Left ventricle myocardium inferior (tissue), 1 donor: Measurements from ENCODE around the gene APCDD1. TPM values are rescaled to one million over a fixed set of nuclear protein-coding genes. Genes with fewer than 3 reads are reported as not detected.
"Not testable (repeated sequence)": the region's sequence is repeated elsewhere in the genome, so short reads cannot be mapped to it uniquely, and the experiment has no call there.

Experiments used
- DNase-seq: peaks from one replicate; pipeline ENCODE4 v3.0.0-alpha.2; 2020
- H3K27ac ChIP-seq: fragments of 200-600 bp; replicated peaks from 2 replicates; pipeline ENCODE4 v1.8.0; 2021
- H3K27me3 ChIP-seq: fragments of 200-600 bp; 2 replicates; pipeline ENCODE4 v1.8.0; 2021; ENCODE audit warnings: low read depth
- H3K36me3 ChIP-seq: fragments of 200-600 bp; 2 replicates; pipeline ENCODE4 v1.8.0; 2021
- H3K4me1 ChIP-seq: fragments of 200-600 bp; 2 replicates; pipeline ENCODE4 v1.8.0; 2021
- H3K4me3 ChIP-seq: fragments of 200-600 bp; 2 replicates; pipeline ENCODE4 v1.8.0; 2021; ENCODE audit warnings: mild to moderate bottlenecking, moderate library complexity
- H3K9me3 ChIP-seq: fragments of 200-600 bp; replicated peaks from 2 replicates; pipeline ENCODE4 v1.8.0; 2021
- CTCF ChIP-seq: fragments of 200-600 bp; IDR thresholded peaks from 2 replicates; pipeline ENCODE4 v1.8.0; 2021; ENCODE audit warnings: antibody characterized with exemption, mild to moderate bottlenecking, borderline replicate concordance
- intact Hi-C: fragments of 100-400 bp; cut with micrococcal nuclease; formaldehyde crosslinking; loops from one replicate; pipeline ENCODE4 v1.11.0; 2022
- total RNA-seq: library from RNA; stranded (reverse); fragmentation: NEBNext Ultra II Directional; extraction: Animal tissue kit (Norgen Biotek cat#: 25700); gene quantifications from one replicate; pipeline ENCODE4 v1.2.1, GENCODE V29; 2021
- donor health status: DM: no; HTN: yes; CAD: no; lungs with severe emphysema.

Gene APCDD1
- total RNA-seq, 1 donor from 2014 or later: 38.0 TPM

DNA sequence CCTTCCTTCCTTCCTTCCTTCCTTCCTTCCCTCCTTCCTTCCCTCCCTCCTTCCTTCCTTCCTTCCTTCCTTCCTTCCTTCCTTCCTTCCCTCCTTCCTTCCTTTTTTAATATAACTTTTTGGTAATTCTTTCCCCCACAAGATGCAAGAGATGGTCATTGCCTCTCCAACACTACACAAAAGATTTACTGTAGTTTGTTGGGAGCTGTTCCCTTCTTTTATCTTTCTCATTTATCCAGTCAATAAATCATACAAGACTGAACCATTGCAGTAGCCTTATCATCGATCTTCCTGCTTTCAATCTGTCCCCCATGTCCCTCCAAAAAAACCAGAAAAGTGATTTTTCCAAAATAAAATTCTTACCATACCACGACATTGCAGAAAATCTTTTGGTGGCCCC is 8.2 kb downstream of the APCDD1 start:
- Histone ChIP-seq H3K4me1 (peaks cover 8% of the 10 kb centered on the region), H3K36me3 (no peaks in the 10 kb centered on the region), H3K27me3 (no peaks in the 10 kb centered on the region), H3K9me3 (no peaks in the 10 kb centered on the region), H3K27ac (no peak overlapping the region), H3K4me3 (no peak overlapping the region)
- intact Hi-C loops: no loop called here
- no peak for DNase-seq
- TF ChIP-seq CTCF: no peak

DNA sequence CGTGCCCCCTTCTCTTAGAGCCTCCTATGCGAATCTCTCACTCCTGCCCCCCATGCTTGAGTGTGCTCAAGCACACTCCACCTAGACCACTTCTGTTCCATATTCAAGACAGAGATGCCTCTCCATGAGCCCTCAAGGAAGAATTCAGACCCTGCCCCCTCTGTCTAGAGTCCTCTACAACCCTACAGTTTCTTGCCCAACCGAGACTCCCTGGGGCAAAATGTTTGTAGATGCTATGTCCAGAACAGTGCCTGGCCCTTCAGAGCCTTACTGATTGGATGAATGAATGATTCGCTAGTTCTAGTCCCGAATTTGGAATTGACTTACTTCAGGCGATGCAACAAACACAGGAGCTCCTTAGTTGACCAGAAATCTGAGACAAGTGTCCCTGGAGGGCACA is 8.7 kb downstream of the APCDD1 start:
- no peak for DNase-seq
- Histone ChIP-seq H3K27ac (no peak overlapping the region), H3K36me3 (peaks cover 3% of the 10 kb centered on the region), H3K4me1 (peaks cover 8% of the 10 kb centered on the region), H3K4me3 (no peak overlapping the region), H3K27me3 (no peaks in the 10 kb centered on the region), H3K9me3 (no peaks in the 10 kb centered on the region)
- no peak for TF ChIP-seq CTCF
- intact Hi-C loops: no loop called here

DNA sequence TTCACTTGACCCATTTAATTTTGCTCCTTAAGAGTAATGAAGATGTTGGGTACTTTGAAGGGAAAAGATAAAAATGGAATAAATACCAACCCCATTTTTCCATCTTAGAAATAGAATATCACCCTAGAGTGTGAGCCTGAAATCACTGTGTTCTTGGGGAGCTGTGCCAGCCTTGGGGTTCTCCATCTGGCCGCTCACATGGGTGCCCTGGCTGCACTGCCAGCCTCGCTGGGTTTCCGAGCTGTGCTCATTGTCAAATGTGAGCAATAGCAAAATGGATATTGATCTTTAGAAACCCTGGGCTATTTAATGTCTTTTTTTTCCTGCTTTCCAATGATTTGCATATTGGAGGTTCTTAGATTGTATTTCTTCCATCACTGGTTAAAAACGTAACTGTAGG is 9.3 kb downstream of the APCDD1 start:
- TF ChIP-seq CTCF: no peak
- intact Hi-C loops: no loop called here
- DNase-seq: no peak
- Histone ChIP-seq H3K36me3 (peaks cover 3% of the 10 kb centered on the region), H3K27ac (no peak overlapping the region), H3K9me3 (no peaks in the 10 kb centered on the region), H3K27me3 (no peaks in the 10 kb centered on the region), H3K4me3 (no peak overlapping the region), H3K4me1 (peaks cover 8% of the 10 kb centered on the region)

- H3K36me3 ChIP-seq, H3K27ac ChIP-seq, H3K4me1 ChIP-seq, DNase-seq, H3K27me3 ChIP-seq, intact Hi-C loops, H3K9me3 ChIP-seq, H3K4me3 ChIP-seq: not testable (repeated sequence)
Measured at GRCh38 chr18:10464161-10464648, 9.8 kb downstream of the APCDD1 start.

GRCh38 chr18:10465174-10465939 is 10.9 kb downstream of the APCDD1 start:
- Histone ChIP-seq H3K4me1 (peaks cover 8% of the 10 kb centered on the region), H3K36me3 (peaks cover 4% of the 10 kb centered on the region), H3K27me3 (no peaks in the 10 kb centered on the region), H3K9me3 (no peaks in the 10 kb centered on the region), H3K27ac (no peak overlapping the region), H3K4me3 (no peak overlapping the region)
- DNase-seq: no peak
- intact Hi-C loops: no loop called here
- no peak for TF ChIP-seq CTCF

- intact Hi-C loops: no loop called here
- no peak for TF ChIP-seq CTCF
Measured at GRCh38 chr18:10470429-10470828, 16.0 kb downstream of the APCDD1 start.

More at GRCh38 chr18:10470429-10470828, 16.0 kb downstream of the APCDD1 start:
- DNase-seq: no peak
- Histone ChIP-seq H3K9me3 (no peaks in the 10 kb centered on the region), H3K4me1 (peaks cover 13% of the 10 kb centered on the region), H3K36me3 (peaks cover 12% of the 10 kb centered on the region), H3K27ac (no peak overlapping the region), H3K4me3 (no peak overlapping the region), H3K27me3 (no peaks in the 10 kb centered on the region)
